Endometrium (tissue), 2 donors: ENCODE results near the gene RFX6.

ENCODE experiments used
- FAIRE-seq: peaks from 2 replicates; lab custom pipeline; 2012; peaks lifted over from hg19 to GRCh38; lab: Jason Lieb, UNC
- donor health status: control.
- donor health status: control.

The RFX6 gene

DNA sequence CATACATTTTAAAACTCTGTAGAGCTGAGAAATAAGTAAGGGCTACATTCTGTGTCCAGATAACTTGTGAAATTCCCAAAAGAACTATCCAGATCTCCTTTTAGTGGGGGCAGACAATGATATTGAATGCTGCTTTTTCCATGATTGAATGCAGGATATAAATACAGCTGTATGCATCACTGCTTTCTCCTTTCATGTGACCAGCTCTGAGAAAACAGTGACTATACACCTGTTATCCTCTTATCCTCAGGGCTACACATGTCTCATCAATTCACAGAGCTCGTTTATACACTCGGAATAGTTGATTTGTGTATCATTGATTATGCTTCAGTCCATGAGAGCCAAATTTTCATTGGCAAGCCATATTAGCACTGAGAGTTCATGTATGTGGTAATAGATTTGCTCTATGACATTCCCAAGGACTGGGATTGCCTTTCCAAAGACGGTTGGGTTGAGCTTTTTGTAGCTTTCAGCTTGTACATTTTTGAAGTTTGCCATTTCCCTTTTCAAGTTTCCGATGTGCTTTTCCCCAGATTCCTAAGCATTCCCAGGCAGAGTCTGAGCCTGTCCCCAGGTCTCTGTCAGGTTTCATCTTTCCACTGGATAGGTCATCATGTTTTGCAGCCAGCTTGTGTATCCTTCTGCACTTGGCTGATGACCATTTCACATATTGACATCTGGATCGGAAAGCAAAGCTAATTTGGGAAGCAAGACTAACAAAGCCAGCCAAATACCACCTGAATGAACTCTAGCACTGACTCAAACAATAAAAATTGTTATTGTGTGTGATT is 97.7 kb downstream of the RFX6 start:
- FAIRE-seq, result no peak

DNA sequence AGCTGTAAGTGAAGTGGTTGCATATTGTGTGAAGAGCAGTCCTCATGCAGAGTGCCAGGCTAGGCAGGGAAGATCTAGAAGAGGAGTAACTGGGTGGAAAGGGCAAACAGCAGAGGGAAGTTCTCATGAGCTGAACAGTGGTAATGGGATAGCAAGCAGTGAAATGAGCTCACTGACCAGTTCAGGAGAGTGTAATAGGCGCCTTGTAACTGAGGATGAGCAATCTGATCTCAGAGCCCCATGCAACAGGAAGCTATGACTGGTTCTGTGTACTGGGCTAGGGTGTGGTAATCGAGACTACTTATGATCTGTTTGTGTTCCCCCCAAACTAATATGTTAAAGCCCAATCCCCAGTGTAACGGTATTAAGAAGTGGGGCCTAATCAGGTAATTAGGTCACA is 98.6 kb downstream of the RFX6 start:
- no peak for FAIRE-seq

GRCh38 chr6:116979560-116979959 is 102.5 kb downstream of the RFX6 start:
- FAIRE-seq, result no peak
